ENCODE data around the gene ZCCHC24. TPM values are rescaled to one million over a fixed set of nuclear protein-coding genes. Genes with fewer than 3 reads are reported as not detected.

The ZCCHC24 gene
- total RNA-seq, 1 experiment from 2014 or later = 8.7 TPM

Other genes starting within 250 kb of the ZCCHC24 start
- gene PPIF, start 98.2 kb downstream of the ZCCHC24 start, total RNA-seq (2014; rRNA removed; shearing (Covaris generic)) = 45.2 and 52.3 TPM in 2 replicates
- 0.68 and 0.81 TPM in 2 replicates for gene EIF5AL1, start 66.9 kb upstream of the ZCCHC24 start, total RNA-seq (2014; rRNA removed; shearing (Covaris generic))
- not detected in 2 replicates for gene SFTPA2, start 114.8 kb upstream of the ZCCHC24 start, total RNA-seq (2014; rRNA removed; shearing (Covaris generic))
- not detected in 2 replicates for gene SFTPA1, start 165.3 kb upstream of the ZCCHC24 start, total RNA-seq (2014; rRNA removed; shearing (Covaris generic))